CD4-positive, alpha-beta T cell (primary cell): ENCODE data around the gene TTC28. TPM values are rescaled to one million over a fixed set of nuclear protein-coding genes. Genes with fewer than 3 reads are reported as not detected.
"Not testable (repeated sequence)": the region's sequence is repeated elsewhere in the genome, so short reads cannot be mapped to it uniquely, and the experiment has no call there.

Experiments used
- ATAC-seq: fragments of 200-7000 bp; cut with Tn5 transposase; one replicate; pipeline ENCODE4 v1.10.0; 2022; ENCODE audit warnings: mild to moderate bottlenecking; ENCODE audit not compliant: poor library complexity
- CTCF ChIA-PET: fragments of 350-600 bp; sonication (Branson Sonifier 250); formaldehyde crosslinking; loops from one replicate; lab custom pipeline; 2021; ENCODE audit warnings: antibody characterized with exemption, inconsistent platforms; lab: Charles Lee
- POLR2A ChIA-PET: fragments of 350-600 bp; sonication (Branson Sonifier 250); formaldehyde crosslinking; loops from one replicate; lab custom pipeline; 2021; ENCODE audit warnings: antibody characterized with exemption, inconsistent platforms; lab: Charles Lee
- DNase-seq, 14 experiments: peaks; one replicate each; pipeline ENCODE4 v3.0.0-alpha.2; 2013 to 2020; ENCODE audit warnings: mixed read lengths in 2 of 14
- H3K27ac ChIP-seq, 2 donors: one replicate each; pipeline versions ENCODE4 v1.5.1 to v1.7.0; 2013; ENCODE audit warnings: low read length in 2 of 2, low read depth in 1 of 2, mild to moderate bottlenecking in 1 of 2
- H3K27me3 ChIP-seq, 2 experiments: 1 replicate in 1 of 2; 2 replicates in 1 of 2; pipeline versions ENCODE4 v1.6.1 to v1.7.0; 2013; ENCODE audit warnings: low read length in 2 of 2, control low read depth in 1 of 2, mild to moderate bottlenecking in 1 of 2, moderate library complexity in 1 of 2; ENCODE audit not compliant: insufficient read depth in 2 of 2, control insufficient read depth in 1 of 2
- H3K36me3 ChIP-seq: one replicate; pipeline ENCODE4 v1.6.1; 2013; ENCODE audit warnings: low read length, control low read depth; ENCODE audit not compliant: insufficient read depth
- H3K4me1 ChIP-seq: one replicate; pipeline ENCODE4 v1.6.1; 2013; ENCODE audit warnings: low read length, control low read depth; ENCODE audit not compliant: insufficient read depth
- H3K4me3 ChIP-seq: one replicate; pipeline ENCODE4 v1.5.1; 2013; ENCODE audit warnings: mild to moderate bottlenecking, low read length, moderate library complexity
- H3K9me3 ChIP-seq, 2 experiments: 1 replicate in 1 of 2; 2 replicates in 1 of 2; pipeline versions ENCODE4 v1.6.1 to v1.7.0; 2013; ENCODE audit warnings: low read length in 2 of 2, mild to moderate bottlenecking in 2 of 2, control low read depth in 1 of 2, moderate library complexity in 1 of 2; ENCODE audit not compliant: control insufficient read depth in 1 of 2, insufficient read depth in 1 of 2
- H3K27ac Mint-ChIP-seq: one replicate; pipeline ENCODE4 v1.8.0; 2020; ENCODE audit warnings: mixed read lengths
- H3K27me3 Mint-ChIP-seq: one replicate; pipeline ENCODE4 v1.8.0; 2021; ENCODE audit warnings: mixed read lengths
- H3K36me3 Mint-ChIP-seq: one replicate; pipeline ENCODE4 v1.8.0; 2021; ENCODE audit warnings: low read depth, mixed read lengths
- H3K4me1 Mint-ChIP-seq: one replicate; pipeline ENCODE4 v1.8.0; 2021; ENCODE audit warnings: low read depth, mixed read lengths
- H3K4me3 Mint-ChIP-seq: one replicate; pipeline ENCODE4 v1.8.0; 2020; ENCODE audit warnings: mild to moderate bottlenecking, mixed read lengths
- H3K9me3 Mint-ChIP-seq: one replicate; pipeline ENCODE4 v1.8.0; 2020; ENCODE audit warnings: mixed read lengths
- intact Hi-C, 2 experiments: fragments of 100-400 bp; cut with DNase I in 1 of 2; cut with micrococcal nuclease in 1 of 2; formaldehyde crosslinking; loops; one replicate each; pipeline versions ENCODE4 v1.15.1 to v1.9.0; 2023 to 2025; cut with DNase I, micrococcal nuclease
- total RNA-seq, 174 experiments: library from RNA in 2 of 174; stranded (reverse) in 2 of 174; gene quantifications; one replicate each; pipeline ENCODE4 v1.2.3 and lab custom pipeline; 2021 to 2026
- TF ChIP-seq, protein P1 (sequence below): fragments of 200-600 bp; IDR thresholded peaks from one replicate; pipeline ENCODE4 v1.8.0; 2022; ENCODE audit warnings: antibody characterized with exemption, mild to moderate bottlenecking

Gene TTC28
- total RNA-seq, 2 experiments from 2014 or later: 4.6 to 5.7 TPM

DNA sequence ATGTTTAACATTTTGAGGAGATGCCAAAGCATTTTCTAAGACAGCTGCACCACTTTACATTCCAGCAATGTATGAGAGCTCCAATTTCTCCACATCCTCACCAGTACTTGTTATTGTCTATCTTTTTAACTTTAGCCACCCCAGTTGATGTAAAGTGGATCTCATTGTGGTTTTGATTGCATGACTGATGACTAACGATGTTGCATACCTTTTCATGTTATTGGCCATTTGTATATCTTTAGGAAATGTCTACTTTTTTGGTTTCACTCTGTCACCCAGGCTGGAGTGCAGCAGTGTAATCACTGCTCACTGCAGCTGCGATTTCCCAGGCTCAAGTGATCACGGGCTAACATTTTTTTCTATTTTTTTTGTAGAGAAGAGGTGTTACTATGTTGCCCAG is 8.9 kb downstream of the TTC28 start:
- Histone ChIP-seq H3K36me3 (no peaks in the 10 kb centered on the region), H3K9me3 (peaks cover 0 to 14% of the 10 kb centered on the region in 2 experiments), H3K27me3 (peaks cover 13 to 51% of the 10 kb centered on the region in 2 experiments), H3K4me1 (peaks cover 10% of the 10 kb centered on the region), H3K27ac (no peak overlapping the region), H3K4me3 (no peak overlapping the region)
- Mint-ChIP-seq H3K4me3 (no peak overlapping the region), H3K9me3 (peaks cover 3% of the 10 kb centered on the region), H3K27ac (no peak overlapping the region), H3K36me3 (peaks cover 6% of the 10 kb centered on the region), H3K4me1 (peaks cover 29% of the 10 kb centered on the region), H3K27me3 (peaks cover 53% of the 10 kb centered on the region)
- ATAC-seq (no peak), DNase-seq (no peak)
- intact Hi-C loops: loop anchor here (5.0 to 10.0 kb wide), 2 partner anchors 68 to 284 kb away; no protein-coding TSS in a partner anchor
- CTCF ChIA-PET: no interaction called here
- TF ChIP-seq, protein P1, sequence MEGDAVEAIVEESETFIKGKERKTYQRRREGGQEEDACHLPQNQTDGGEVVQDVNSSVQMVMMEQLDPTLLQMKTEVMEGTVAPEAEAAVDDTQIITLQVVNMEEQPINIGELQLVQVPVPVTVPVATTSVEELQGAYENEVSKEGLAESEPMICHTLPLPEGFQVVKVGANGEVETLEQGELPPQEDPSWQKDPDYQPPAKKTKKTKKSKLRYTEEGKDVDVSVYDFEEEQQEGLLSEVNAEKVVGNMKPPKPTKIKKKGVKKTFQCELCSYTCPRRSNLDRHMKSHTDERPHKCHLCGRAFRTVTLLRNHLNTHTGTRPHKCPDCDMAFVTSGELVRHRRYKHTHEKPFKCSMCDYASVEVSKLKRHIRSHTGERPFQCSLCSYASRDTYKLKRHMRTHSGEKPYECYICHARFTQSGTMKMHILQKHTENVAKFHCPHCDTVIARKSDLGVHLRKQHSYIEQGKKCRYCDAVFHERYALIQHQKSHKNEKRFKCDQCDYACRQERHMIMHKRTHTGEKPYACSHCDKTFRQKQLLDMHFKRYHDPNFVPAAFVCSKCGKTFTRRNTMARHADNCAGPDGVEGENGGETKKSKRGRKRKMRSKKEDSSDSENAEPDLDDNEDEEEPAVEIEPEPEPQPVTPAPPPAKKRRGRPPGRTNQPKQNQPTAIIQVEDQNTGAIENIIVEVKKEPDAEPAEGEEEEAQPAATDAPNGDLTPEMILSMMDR: no peak
- POLR2A ChIA-PET: no interaction called here

DNA sequence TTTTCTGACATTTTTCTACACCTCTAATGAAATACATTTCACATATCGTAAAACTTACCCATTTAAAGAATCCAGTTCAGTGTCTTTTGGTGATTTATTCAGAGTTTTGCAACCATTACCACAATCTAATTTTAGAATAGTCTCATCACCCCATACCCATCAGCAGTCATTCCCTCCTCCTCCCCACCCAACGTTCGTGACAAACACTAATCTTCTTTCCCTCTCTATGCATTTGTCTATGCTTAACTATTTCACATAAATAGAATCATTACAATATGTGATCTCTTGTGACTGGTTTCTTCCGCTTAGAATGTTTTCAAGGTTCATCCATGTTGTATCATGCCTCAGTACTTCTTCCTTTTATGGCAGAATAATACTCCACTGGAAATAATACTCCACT is 9.5 kb downstream of the TTC28 start:
- Histone ChIP-seq H3K4me1 (peaks cover 10% of the 10 kb centered on the region), H3K27ac (no peak overlapping the region), H3K27me3 (peaks cover 7 to 47% of the 10 kb centered on the region in 2 experiments), H3K4me3 (no peak overlapping the region), H3K36me3 (no peaks in the 10 kb centered on the region), H3K9me3 (peaks cover 0 to 14% of the 10 kb centered on the region in 2 experiments)
- Mint-ChIP-seq H3K4me3 (no peak overlapping the region), H3K27ac (no peak overlapping the region), H3K27me3 (peaks cover 47% of the 10 kb centered on the region), H3K36me3 (peaks cover 6% of the 10 kb centered on the region), H3K9me3 (peaks cover 3% of the 10 kb centered on the region), H3K4me1 (peaks cover 27% of the 10 kb centered on the region)
- DNase-seq (peak in 1 of 14 experiments; percentile 9), ATAC-seq (no peak)
- intact Hi-C loops: loop anchor here (5.0 to 10.0 kb wide), 2 partner anchors 68 to 285 kb away; no protein-coding TSS in a partner anchor
- CTCF ChIA-PET: no interaction called here
- POLR2A ChIA-PET: no interaction called here
- TF ChIP-seq, protein P1: no peak

DNA sequence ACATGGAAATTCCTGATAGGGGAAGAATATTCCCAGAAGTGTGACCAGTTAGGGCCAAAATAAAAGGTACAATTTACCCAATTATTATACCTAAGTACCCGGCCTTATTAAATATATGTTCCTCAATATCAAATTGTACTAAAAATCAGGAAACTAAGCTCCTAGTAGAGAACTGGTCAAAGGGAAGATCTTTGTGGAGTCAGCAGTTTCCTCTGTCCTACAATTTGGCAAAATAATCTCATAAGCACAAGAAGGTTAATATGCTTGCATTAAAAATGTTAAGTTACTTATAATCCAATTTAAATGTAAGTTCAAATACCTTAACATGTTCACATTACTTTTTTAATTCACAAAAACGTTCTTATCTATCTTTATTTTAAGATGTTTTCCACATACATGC is 10.3 kb downstream of the TTC28 start:
- Histone ChIP-seq H3K4me1 (peaks cover 5% of the 10 kb centered on the region), H3K27me3 (peaks cover 6 to 39% of the 10 kb centered on the region in 2 experiments), H3K9me3 (peaks cover 0 to 14% of the 10 kb centered on the region in 2 experiments), H3K27ac (no peak overlapping the region), H3K36me3 (no peaks in the 10 kb centered on the region), H3K4me3 (no peak overlapping the region)
- no peak overlapping the region for H3K27ac Mint-ChIP-seq
- H3K27me3 Mint-ChIP-seq: peaks cover 40% of the 10 kb centered on the region
- ChIA-PET POLR2A (no interaction called here), CTCF (no interaction called here)
- ATAC-seq: no peak
- peaks cover 6% of the 10 kb centered on the region for H3K36me3 Mint-ChIP-seq
- intact Hi-C loops: no loop called here
- TF ChIP-seq, protein P1: no peak
- H3K9me3 Mint-ChIP-seq: peaks cover 3% of the 10 kb centered on the region
- H3K4me3 Mint-ChIP-seq: no peak overlapping the region
- H3K4me1 Mint-ChIP-seq: peaks cover 20% of the 10 kb centered on the region
- DNase-seq: no peak

DNA sequence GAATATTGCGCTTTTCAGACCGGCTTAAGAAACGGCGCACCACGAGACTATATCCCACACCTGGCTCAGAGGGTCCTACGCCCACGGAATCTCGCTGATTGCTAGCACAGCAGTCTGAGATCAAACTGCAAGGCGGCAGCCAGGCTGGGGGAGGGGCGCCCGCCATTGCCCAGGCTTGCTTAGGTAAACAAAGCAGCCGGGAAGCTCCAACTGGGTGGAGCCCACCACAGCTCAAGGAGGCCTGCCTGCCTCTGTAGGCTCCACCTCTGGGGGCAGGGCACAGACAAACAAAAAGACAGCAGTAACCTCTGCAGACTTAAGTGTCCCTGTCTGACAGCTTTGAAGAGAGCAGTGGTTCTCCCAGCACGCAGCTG is 16.1 kb downstream of the TTC28 start:
- DNase-seq, H3K36me3 Mint-ChIP-seq, H3K4me3 ChIP-seq, H3K36me3 ChIP-seq, H3K4me1 ChIP-seq, H3K4me3 Mint-ChIP-seq, H3K4me1 Mint-ChIP-seq, intact Hi-C loops, H3K27ac Mint-ChIP-seq, H3K9me3 Mint-ChIP-seq, POLR2A ChIA-PET, H3K9me3 ChIP-seq, H3K27ac ChIP-seq, CTCF ChIA-PET, ATAC-seq: not testable (repeated sequence)
- peaks cover 17 to 23% of the 10 kb centered on the region in 2 experiments for H3K27me3 ChIP-seq
- H3K27me3 Mint-ChIP-seq: peaks cover 25% of the 10 kb centered on the region
